Caco-2 (cell line): ENCODE measurements around the gene TXLNB. TPM values are rescaled to one million over a fixed set of nuclear protein-coding genes. Genes with fewer than 3 reads are reported as not detected.

Experiments
- BruUV-seq: library from RNA; stranded (reverse); fragments of 400-500 nt; replicated peaks from 2 replicates; lab custom pipeline; 2021; lab: Mats Ljungman, UMichigan
- CTCF ChIA-PET: fragments of 300-600 bp; sonication (Branson Sonifier 250); formaldehyde crosslinking; loops from one replicate; lab custom pipeline; 2022; ENCODE audit warnings: antibody characterized with exemption; lab: Charles Lee
- POLR2A ChIA-PET: fragments of 300-600 bp; sonication (Branson Sonifier 250); formaldehyde crosslinking; loops from one replicate; lab custom pipeline; 2022; ENCODE audit warnings: antibody characterized with exemption; lab: Charles Lee
- DNase-seq, 2 experiments: peaks; one replicate each; pipeline versions ENCODE4 v3.0.0 to v3.0.0-alpha.2; 2020 to 2022
- H3K27me3 ChIP-seq: replicated peaks from 2 replicates; pipeline ENCODE4 v1.6.0; 2011; ENCODE audit warnings: low read length; ENCODE audit not compliant: control insufficient read depth, insufficient read depth
- H3K36me3 ChIP-seq: 2 replicates; pipeline ENCODE4 v1.5.1; 2011; ENCODE audit warnings: low read length; ENCODE audit not compliant: control insufficient read depth, insufficient read depth
- H3K4me1 ChIP-seq: fragments of 250-450 bp; sonication (Bioruptor Pico); 2 replicates; pipeline ENCODE4 v1.5.1; 2020; ENCODE audit warnings: mild to moderate bottlenecking
- H3K4me3 ChIP-seq: 2 replicates; pipeline ENCODE4 v1.5.1; 2011; ENCODE audit warnings: low read depth, mild to moderate bottlenecking, control low read depth, low read length
- H3K9me3 ChIP-seq: fragments of 250-450 bp; sonication (Bioruptor Pico); 2 replicates; pipeline ENCODE4 v1.5.1; 2020; ENCODE audit warnings: mild to moderate bottlenecking, moderate library complexity
- H3K27ac Mint-ChIP-seq: one replicate; pipeline ENCODE4 v1.8.0; 2022; ENCODE audit warnings: mixed read lengths; ENCODE audit not compliant: unreplicated experiment
- H3K27me3 Mint-ChIP-seq: one replicate; pipeline ENCODE4 v1.8.0; 2022; ENCODE audit warnings: mixed read lengths; ENCODE audit not compliant: insufficient read depth, unreplicated experiment
- H3K36me3 Mint-ChIP-seq: one replicate; pipeline ENCODE4 v1.8.0; 2022; ENCODE audit warnings: mild to moderate bottlenecking, mixed read lengths; ENCODE audit not compliant: insufficient read depth, unreplicated experiment
- H3K4me1 Mint-ChIP-seq: one replicate; pipeline ENCODE4 v1.8.0; 2022; ENCODE audit warnings: low read depth, mixed read lengths; ENCODE audit not compliant: unreplicated experiment
- H3K4me3 Mint-ChIP-seq: one replicate; pipeline ENCODE4 v1.8.0; 2022; ENCODE audit warnings: mild to moderate bottlenecking, moderate library complexity, mixed read lengths; ENCODE audit not compliant: unreplicated experiment
- H3K9me3 Mint-ChIP-seq: one replicate; pipeline ENCODE4 v1.8.0; 2022; ENCODE audit warnings: mixed read lengths; ENCODE audit not compliant: unreplicated experiment
- CTCF ChIP-seq, 2 experiments: fragments of 200-600 bp in 1 of 2; IDR thresholded peaks; 1 replicate in 1 of 2; 2 replicates in 1 of 2; pipeline versions ENCODE4 v1.5.1 to v1.8.0; 2011 to 2022; ENCODE audit warnings: antibody characterized with exemption in 1 of 2, control low read depth in 1 of 2, inconsistent platforms in 1 of 2, low read depth in 1 of 2, low read length in 1 of 2, mild to moderate bottlenecking in 1 of 2, moderate library complexity in 1 of 2; ENCODE audit not compliant: insufficient read depth in 1 of 2, severe bottlenecking in 1 of 2, unreplicated experiment in 1 of 2
- intact Hi-C: fragments of 100-400 bp; cut with micrococcal nuclease; formaldehyde crosslinking; loops from one replicate; pipeline ENCODE4 v1.10.0; 2022; ENCODE audit not compliant: unreplicated experiment
- total RNA-seq: library from RNA; stranded (reverse); gene quantifications from 2 replicates; pipeline ENCODE4 v1.2.3, GENCODE V29; 2022

TXLNB gene
- total RNA-seq, 1 experiment from 2014 or later, result not detected

DNA sequence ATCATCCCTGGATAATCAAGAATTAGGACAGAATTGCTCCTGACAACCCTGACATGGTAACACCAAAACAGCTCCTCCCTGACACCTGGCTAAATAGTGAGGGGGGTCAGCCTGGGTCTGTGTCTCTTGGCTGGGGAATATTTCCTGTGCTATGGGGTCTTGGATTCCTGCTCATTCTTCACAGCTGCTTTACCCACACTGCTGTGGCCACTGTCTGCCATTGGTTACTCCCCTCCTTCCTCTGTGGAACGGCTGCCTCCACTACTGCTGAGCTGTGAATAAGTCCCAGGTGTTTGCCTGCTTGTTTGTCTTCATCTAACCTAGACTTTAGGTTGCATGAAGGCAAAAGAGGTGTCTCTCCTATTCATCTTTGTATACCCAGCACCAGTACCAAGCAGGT lies 33.9 kb upstream of the TXLNB start:
- no peak overlapping the region for H3K27ac Mint-ChIP-seq
- H3K27me3 Mint-ChIP-seq, result no peaks in the 10 kb centered on the region
- H3K4me1 Mint-ChIP-seq, result no peaks in the 10 kb centered on the region
- ChIA-PET POLR2A (no interaction called here), CTCF (no interaction called here)
- H3K4me3 Mint-ChIP-seq, result no peak overlapping the region
- Histone ChIP-seq H3K4me3 (no peak overlapping the region), H3K9me3 (no peaks in the 10 kb centered on the region), H3K36me3 (no peaks in the 10 kb centered on the region), H3K4me1 (peaks cover 4% of the 10 kb centered on the region; the same call in 1 of the 2 replicates), H3K27me3 (no peaks in the 10 kb centered on the region)
- no peak for DNase-seq
- H3K36me3 Mint-ChIP-seq, result no peaks in the 10 kb centered on the region
- BruUV-seq, result no TSS peak
- intact Hi-C loops, result no loop called here
- TF ChIP-seq CTCF (IDR thresholded peaks at IDR 0.05; ENCODE audit: insufficient read depth in 1 of 2, low read depth in 1 of 2, low read length in 1 of 2, severe bottlenecking in 1 of 2, unreplicated experiment in 1 of 2), result no peak
- peaks cover 6% of the 10 kb centered on the region for H3K9me3 Mint-ChIP-seq

DNA sequence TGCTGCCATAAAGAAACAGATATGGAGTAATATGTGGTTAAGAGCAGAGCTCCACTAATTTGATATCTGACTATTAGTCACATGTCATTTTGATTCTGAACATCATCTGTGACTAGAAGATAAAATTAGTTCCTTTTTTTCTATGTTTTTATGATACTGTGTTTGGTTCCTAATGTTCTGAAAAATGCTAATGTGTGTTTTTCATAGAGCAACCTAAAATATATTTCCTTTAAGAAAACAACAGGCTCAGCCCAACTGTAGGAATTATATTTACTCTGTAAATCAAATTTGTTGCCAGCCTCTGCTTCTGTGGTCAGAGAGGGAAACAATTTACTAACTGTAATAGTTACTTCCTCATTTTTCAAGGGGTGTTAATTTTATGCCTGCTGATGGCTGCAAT lies 33.3 kb upstream of the TXLNB start:
- no TSS peak for BruUV-seq
- POLR2A ChIA-PET, result no interaction called here
- CTCF ChIA-PET, result no interaction called here

GRCh38 chr6:139324301-139324555 lies 32.4 kb upstream of the TXLNB start:
- POLR2A ChIA-PET, result no interaction called here
- H3K4me3 Mint-ChIP-seq, result no peak overlapping the region
- no TSS peak for BruUV-seq

More for the DNA sequence above, 33.3 kb upstream of the TXLNB start:
- Mint-ChIP-seq H3K36me3 (no peaks in the 10 kb centered on the region), H3K4me1 (no peaks in the 10 kb centered on the region), H3K27ac (no peak overlapping the region), H3K4me3 (no peak overlapping the region), H3K9me3 (peaks cover 6% of the 10 kb centered on the region), H3K27me3 (no peaks in the 10 kb centered on the region)
- no peaks in the 10 kb centered on the region for H3K36me3 ChIP-seq
- peaks cover 4% of the 10 kb centered on the region; the same call in 1 of the 2 replicates for H3K4me1 ChIP-seq
- intact Hi-C loops, result no loop called here
- H3K27me3 ChIP-seq, result no peaks in the 10 kb centered on the region
- no peak for DNase-seq
- no peak overlapping the region for H3K4me3 ChIP-seq
- H3K9me3 ChIP-seq, result no peaks in the 10 kb centered on the region
- TF ChIP-seq CTCF (IDR thresholded peaks at IDR 0.05; ENCODE audit: insufficient read depth in 1 of 2, low read depth in 1 of 2, low read length in 1 of 2, severe bottlenecking in 1 of 2, unreplicated experiment in 1 of 2), result no peak

More at GRCh38 chr6:139324301-139324555, 32.4 kb upstream of the TXLNB start:
- Histone ChIP-seq H3K4me1 (peaks cover 4% of the 10 kb centered on the region; the same call in 1 of the 2 replicates), H3K36me3 (no peaks in the 10 kb centered on the region), H3K4me3 (no peak overlapping the region), H3K9me3 (no peaks in the 10 kb centered on the region), H3K27me3 (no peaks in the 10 kb centered on the region)
- TF ChIP-seq CTCF (IDR thresholded peaks at IDR 0.05; ENCODE audit: insufficient read depth in 1 of 2, low read depth in 1 of 2, low read length in 1 of 2, severe bottlenecking in 1 of 2, unreplicated experiment in 1 of 2), result no peak
- CTCF ChIA-PET, result no interaction called here
- Mint-ChIP-seq H3K36me3 (no peaks in the 10 kb centered on the region), H3K4me1 (no peaks in the 10 kb centered on the region), H3K27ac (no peak overlapping the region), H3K9me3 (peaks cover 6% of the 10 kb centered on the region), H3K27me3 (no peaks in the 10 kb centered on the region)
- intact Hi-C loops, result no loop called here
- DNase-seq, result no peak
